K562 (cell line): ENCODE results near the gene TCEA3. TPM values are rescaled to one million over a fixed set of nuclear protein-coding genes. Genes with fewer than 3 reads are reported as not detected.

Experiments used
- ARID2 ChIP-seq: fragments of 450-650 bp; IDR thresholded peaks from 2 replicates; pipeline ENCODE4 v1.6.1; 2017; ENCODE audit warnings: antibody characterized with exemption, mild to moderate bottlenecking
- CBX8 ChIP-seq: fragments of 200-600 bp; sonication (generic); IDR thresholded peaks from 2 replicates; pipeline ENCODE4 v1.6.1; 2012; ENCODE audit warnings: borderline replicate concordance, mixed run types, low read depth, mild to moderate bottlenecking, moderate library complexity, mixed read lengths, low read length, control low read depth, inconsistent platforms; ENCODE audit not compliant: poor library complexity, severe bottlenecking; ENCODE audit errors: extremely low read depth
- FOSL1 ChIP-seq: fragments of 200-800 bp; sonication (Bioruptor generic); conservative IDR thresholded peaks from 2 replicates; pipeline ENCODE4 v1.6.1; 2016; ENCODE audit warnings: missing genetic modification characterization, missing compliant biosample characterization
- HIVEP1 ChIP-seq: fragments of 250-450 bp; sonication (Bioruptor Pico); IDR thresholded peaks from 2 replicates; pipeline ENCODE4 v1.4.0; 2020; ENCODE audit warnings: mild to moderate bottlenecking
- MTA3 ChIP-seq: fragments of 450-650 bp; formaldehyde crosslinking; IDR thresholded peaks from 2 replicates; pipeline ENCODE4 v1.6.1; 2017; ENCODE audit warnings: mild to moderate bottlenecking, borderline replicate concordance
- NFE2 ChIP-seq: IDR thresholded peaks from 2 replicates; pipeline ENCODE4 v1.6.1; 2014; ENCODE audit warnings: antibody characterized with exemption, low read depth
- NR2C2 ChIP-seq, 2 experiments: fragments of 200-800 bp in 1 of 2; sonication (Bioruptor generic) in 1 of 2; sonication (generic) in 1 of 2; formaldehyde crosslinking in 1 of 2; IDR thresholded peaks; 2 replicates each; pipeline versions ENCODE4 v1.6.1 to v1.8.0; 2016 to 2022; ENCODE audit warnings: mild to moderate bottlenecking in 1 of 2, missing compliant biosample characterization in 1 of 2, missing genetic modification characterization in 1 of 2, missing genetic modification reagents in 1 of 2
- RBM22 ChIP-seq: fragments of 200-400 bp; formaldehyde crosslinking; IDR thresholded peaks from 2 replicates; pipeline ENCODE4 v1.6.1; 2018; ENCODE audit warnings: low read length, low read depth; ENCODE audit not compliant: poor library complexity, severe bottlenecking
- SNIP1 ChIP-seq: fragments of 450-650 bp; IDR thresholded peaks from 2 replicates; pipeline ENCODE4 v1.7.1; 2017; ENCODE audit warnings: low read depth, mild to moderate bottlenecking
- SRSF3 ChIP-seq: fragments of 200-400 bp; formaldehyde crosslinking; IDR thresholded peaks from 2 replicates; pipeline ENCODE4 v1.6.1; 2016; ENCODE audit warnings: mild to moderate bottlenecking, low read length, moderate library complexity; ENCODE audit not compliant: insufficient read depth
- TARDBP ChIP-seq: fragments of 450-650 bp; IDR thresholded peaks from 2 replicates; pipeline ENCODE4 v1.6.1; 2016
- ZEB2 ChIP-seq: fragments of 450-650 bp; IDR thresholded peaks from 2 replicates; pipeline ENCODE4 v1.6.1; 2016
- ZNF280B ChIP-seq: fragments of 250-450 bp; sonication (Bioruptor Pico); IDR thresholded peaks from 2 replicates; pipeline ENCODE4 v1.5.1; 2021; ENCODE audit warnings: mild to moderate bottlenecking
- ZNF41 ChIP-seq: fragments of 250-450 bp; sonication (Bioruptor Pico); conservative IDR thresholded peaks from 2 replicates; pipeline ENCODE4 v1.4.0; 2020; ENCODE audit warnings: mild to moderate bottlenecking
- ZNF639 ChIP-seq, 2 experiments: fragments of 200-800 bp in 1 of 2; sonication (Bioruptor generic) in 1 of 2; sonication (generic) in 1 of 2; formaldehyde crosslinking in 1 of 2; IDR thresholded peaks in 1 of 2; conservative IDR thresholded peaks in 1 of 2; 2 replicates each; pipeline versions ENCODE4 v1.5.0 to v1.6.1; 2016 to 2020; ENCODE audit warnings: missing compliant biosample characterization in 1 of 2, missing genetic modification characterization in 1 of 2, missing genetic modification reagents in 1 of 2
- ZNF696 ChIP-seq: fragments of 250-450 bp; sonication (Bioruptor Pico); conservative IDR thresholded peaks from 2 replicates; pipeline ENCODE4 v1.4.0; 2020; ENCODE audit warnings: mild to moderate bottlenecking, moderate library complexity
- ZNF75A ChIP-seq: fragments of 450-650 bp; formaldehyde crosslinking; IDR thresholded peaks from 2 replicates; pipeline ENCODE4 v1.4.0; 2020; ENCODE audit warnings: mild to moderate bottlenecking
- polyA plus RNA-seq, 8 experiments: library from polyadenylated mRNA; depleted of rRNA in 4 of 8; stranded (reverse) in 5 of 8; unstranded in 3 of 8; fragments of >200 nt; fragmentation: Nextera tagmentation in 2 of 8; fragmentation: Illumina TruSeq in 1 of 8; extraction: Ambion mirVana in 2 of 8; extraction: Trizol in 1 of 8; gene quantifications; 2 replicates each; pipeline versions ENCODE4 v1.2.1 to v1.2.3, GENCODE V29; 2011 to 2014; ENCODE audit warnings: inconsistent platforms in 1 of 8, missing spikeins in 1 of 8
- total RNA-seq, 7 experiments: library from RNA; depleted of rRNA in 6 of 7; stranded (reverse); fragments of >200 nt in 6 of 7; fragmentation: Illumina TruSeq in 2 of 7; extraction: Trizol in 2 of 7; gene quantifications; 2 replicates each; pipeline versions ENCODE4 v1.2.1 to v1.2.3, GENCODE V29; 2011 to 2021; ENCODE audit warnings: low replicate concordance in 1 of 7
- TF ChIP-seq, protein P1 (sequence below): sonication (generic); formaldehyde crosslinking; IDR thresholded peaks from 2 replicates; pipeline ENCODE4 v1.8.1; 2023; ENCODE audit warnings: mild to moderate bottlenecking, missing genetic modification reagents, moderate library complexity
- TF ChIP-seq, protein P2 (sequence below): fragments of 250-450 bp; sonication (Bioruptor Pico); IDR thresholded peaks from 2 replicates; pipeline ENCODE4 v1.8.0; 2021; ENCODE audit warnings: mild to moderate bottlenecking, moderate library complexity
- TF ChIP-seq, protein P3 (sequence below): sonication (generic); formaldehyde crosslinking; IDR thresholded peaks from 2 replicates; pipeline ENCODE4 v1.9.0; 2022; ENCODE audit warnings: mild to moderate bottlenecking, missing genetic modification reagents

The TCEA3 gene
- total and polyA plus RNA-seq, 9 of the 15 experiments (the other 6 are each of a cell fraction or from before 2014, with no cell fraction given), result 0.03 to 0.55 (median 0.36) TPM

DNA sequence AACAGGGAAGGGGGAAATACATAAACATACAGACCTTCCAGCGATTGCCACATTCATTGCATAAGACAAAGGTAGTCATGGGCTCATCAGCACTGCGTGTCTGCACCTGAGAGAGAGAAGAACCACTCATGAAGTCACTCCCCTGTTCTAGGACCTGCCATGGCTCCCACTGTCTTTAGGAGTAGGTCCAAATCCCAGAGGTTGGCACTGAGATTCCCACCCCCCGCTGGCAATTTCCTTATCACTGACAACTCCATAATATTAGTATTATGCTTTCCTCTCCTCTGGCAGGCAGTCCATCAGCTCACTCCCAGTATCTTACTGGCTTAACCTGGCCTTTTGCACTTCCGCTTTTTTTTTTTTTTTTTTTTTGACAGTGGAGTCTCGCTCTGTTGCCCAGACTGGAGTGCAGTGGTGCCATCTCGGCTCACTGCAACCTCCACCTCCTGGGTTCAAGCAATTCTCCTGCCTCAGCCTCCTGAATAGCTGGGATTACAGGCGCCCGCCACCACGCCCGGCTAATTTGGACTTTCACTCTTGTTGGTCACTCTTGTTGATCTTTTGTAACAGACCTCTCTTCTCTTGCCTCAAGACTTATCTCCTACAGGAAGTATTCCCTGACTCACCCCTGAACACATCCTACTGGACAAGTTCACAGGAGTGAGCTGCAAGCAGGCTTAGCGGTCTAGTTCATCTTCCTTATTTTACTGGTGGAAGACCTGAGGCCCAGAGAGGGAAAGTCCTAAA, 40.1 kb downstream of the TCEA3 start (continued):
- TF ChIP-seq HIVEP1 (no peak), NFE2 (peak; percentile 49; the same call in 1 of the 2 replicates), ZNF639 (CRISPR knock-in tag; conservative IDR thresholded peaks at IDR 0.05 in 1 of 2, IDR thresholded peaks at IDR 0.05 in 1 of 2) (peak in 1 of 2 experiments; percentile 71; a peak in 1 of 4 replicates), CBX8 (no peak), RBM22 (no peak), ZNF280B (CRISPR knock-in tag) (no peak), MTA3 (no peak), TARDBP (no peak; the same call in 1 of the 2 replicates), FOSL1 (tag) (peak; percentile 94), ARID2 (no peak), ZNF696 (no peak), SNIP1 (no peak), SRSF3 (no peak), NR2C2 (CRISPR knock-in tag; IDR thresholded peaks at IDR 0.05) (no peak), NR2C2 (tag; IDR thresholded peaks at IDR 0.05) (peak; percentile 91), ZNF75A (no peak), ZEB2 (0 out of 2 replicates have a peak, but pooled peaks have one; percentile 64), ZNF41 (CRISPR knock-in tag) (no peak)
- TF ChIP-seq, protein P1, sequence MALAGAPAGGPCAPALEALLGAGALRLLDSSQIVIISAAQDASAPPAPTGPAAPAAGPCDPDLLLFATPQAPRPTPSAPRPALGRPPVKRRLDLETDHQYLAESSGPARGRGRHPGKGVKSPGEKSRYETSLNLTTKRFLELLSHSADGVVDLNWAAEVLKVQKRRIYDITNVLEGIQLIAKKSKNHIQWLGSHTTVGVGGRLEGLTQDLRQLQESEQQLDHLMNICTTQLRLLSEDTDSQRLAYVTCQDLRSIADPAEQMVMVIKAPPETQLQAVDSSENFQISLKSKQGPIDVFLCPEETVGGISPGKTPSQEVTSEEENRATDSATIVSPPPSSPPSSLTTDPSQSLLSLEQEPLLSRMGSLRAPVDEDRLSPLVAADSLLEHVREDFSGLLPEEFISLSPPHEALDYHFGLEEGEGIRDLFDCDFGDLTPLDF (CRISPR knock-in tag), result no peak
- TF ChIP-seq, protein P2, sequence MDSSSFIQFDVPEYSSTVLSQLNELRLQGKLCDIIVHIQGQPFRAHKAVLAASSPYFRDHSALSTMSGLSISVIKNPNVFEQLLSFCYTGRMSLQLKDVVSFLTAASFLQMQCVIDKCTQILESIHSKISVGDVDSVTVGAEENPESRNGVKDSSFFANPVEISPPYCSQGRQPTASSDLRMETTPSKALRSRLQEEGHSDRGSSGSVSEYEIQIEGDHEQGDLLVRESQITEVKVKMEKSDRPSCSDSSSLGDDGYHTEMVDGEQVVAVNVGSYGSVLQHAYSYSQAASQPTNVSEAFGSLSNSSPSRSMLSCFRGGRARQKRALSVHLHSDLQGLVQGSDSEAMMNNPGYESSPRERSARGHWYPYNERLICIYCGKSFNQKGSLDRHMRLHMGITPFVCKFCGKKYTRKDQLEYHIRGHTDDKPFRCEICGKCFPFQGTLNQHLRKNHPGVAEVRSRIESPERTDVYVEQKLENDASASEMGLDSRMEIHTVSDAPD (CRISPR knock-in tag), result no peak
- TF ChIP-seq, protein P3, sequence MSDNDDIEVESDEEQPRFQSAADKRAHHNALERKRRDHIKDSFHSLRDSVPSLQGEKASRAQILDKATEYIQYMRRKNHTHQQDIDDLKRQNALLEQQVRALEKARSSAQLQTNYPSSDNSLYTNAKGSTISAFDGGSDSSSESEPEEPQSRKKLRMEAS (CRISPR knock-in tag), result no peak
